Naive B cell (primary cell): ENCODE measurements around the gene SYNE2. TPM values are rescaled to one million over a fixed set of nuclear protein-coding genes. Genes with fewer than 3 reads are reported as not detected.

Experiments
- ATAC-seq, 2 donors: fragments of 150-1000 bp; cut with Tn5 transposase; 2 replicates each; pipeline ENCODE4 v1.10.0; 2021; ENCODE audit warnings: low read depth in 2 of 2, mild to moderate bottlenecking in 2 of 2, moderate library complexity in 2 of 2
- DNase-seq: peaks from one replicate; pipeline ENCODE4 v3.0.0; 2022
- H3K27ac Mint-ChIP-seq, 6 donors: one replicate each; pipeline ENCODE4 v1.8.0; 2020 to 2022; ENCODE audit warnings: mild to moderate bottlenecking in 6 of 6, mixed read lengths in 6 of 6, moderate library complexity in 5 of 6, inconsistent platforms in 2 of 6
- H3K27me3 Mint-ChIP-seq, 3 donors: one replicate each; pipeline ENCODE4 v1.8.0; 2021 to 2022; ENCODE audit warnings: mixed read lengths in 3 of 3, mild to moderate bottlenecking in 1 of 3
- H3K36me3 Mint-ChIP-seq, 2 donors: one replicate each; pipeline ENCODE4 v1.8.0; 2020 to 2022; ENCODE audit warnings: mixed read lengths in 2 of 2, inconsistent platforms in 1 of 2, mild to moderate bottlenecking in 1 of 2
- H3K4me1 Mint-ChIP-seq, 3 donors: one replicate each; pipeline ENCODE4 v1.8.0; 2020 to 2022; ENCODE audit warnings: mixed read lengths in 3 of 3, inconsistent platforms in 1 of 3, mild to moderate bottlenecking in 1 of 3, moderate library complexity in 1 of 3
- H3K4me3 Mint-ChIP-seq, 8 donors: one replicate each; pipeline ENCODE4 v1.8.0; 2020 to 2022; ENCODE audit warnings: mild to moderate bottlenecking in 8 of 8, mixed read lengths in 8 of 8, moderate library complexity in 8 of 8, inconsistent platforms in 2 of 8
- H3K9me3 Mint-ChIP-seq, 7 donors: one replicate each; pipeline ENCODE4 v1.8.0; 2020 to 2022; ENCODE audit warnings: mixed read lengths in 7 of 7, mild to moderate bottlenecking in 5 of 7, inconsistent platforms in 2 of 7, moderate library complexity in 1 of 7
- polyA plus RNA-seq, 6 donors: library from polyadenylated mRNA; unstranded; fragments of 300-500 nt; fragmentation: Illumina TruSeq; gene quantifications; one replicate each; pipeline ENCODE4 v1.2.3, GENCODE V29; 2021; ENCODE audit warnings: low read depth in 6 of 6

SYNE2 gene
- polyA plus RNA-seq, 6 donors from 2014 or later = 12.0 to 24.8 (median 19.0) TPM

GRCh38 chr14:64255756-64256155, 403.0 kb downstream of the SYNE2 start:
- DNase-seq = no peak
- no peak for ATAC-seq
- H3K36me3 Mint-ChIP-seq = peaks cover 7 to 10% of the 10 kb centered on the region in 2 donors
- H3K4me1 Mint-ChIP-seq = peaks cover 0 to 7% (median 5%) of the 10 kb centered on the region in 3 donors
- H3K27ac Mint-ChIP-seq = peak overlapping the region in 2 of 6 donors; percentile 69 to 74
- no peak overlapping the region for H3K4me3 Mint-ChIP-seq
- H3K9me3 Mint-ChIP-seq = peaks cover 0 to 4% (median 0%) of the 10 kb centered on the region in 7 donors
- H3K27me3 Mint-ChIP-seq = no peaks in the 10 kb centered on the region

GRCh38 chr14:64260418-64260817, 407.6 kb downstream of the SYNE2 start:
- no peak overlapping the region for H3K4me3 Mint-ChIP-seq
- DNase-seq (no peak), ATAC-seq (no peak)
- H3K36me3 Mint-ChIP-seq = peaks cover 7 to 8% of the 10 kb centered on the region in 2 donors
- peaks cover 0 to 2% (median 0%) of the 10 kb centered on the region in 7 donors for H3K9me3 Mint-ChIP-seq
- H3K4me1 Mint-ChIP-seq = peaks cover under 1 to 8% (median 1%) of the 10 kb centered on the region in 3 donors
- H3K27ac Mint-ChIP-seq = no peak overlapping the region
- no peaks in the 10 kb centered on the region for H3K27me3 Mint-ChIP-seq

GRCh38 chr14:64265222-64265621, 412.4 kb downstream of the SYNE2 start:
- Mint-ChIP-seq H3K4me3 (no peak overlapping the region), H3K27me3 (no peaks in the 10 kb centered on the region), H3K36me3 (peaks cover under 1 to 9% of the 10 kb centered on the region in 2 donors), H3K9me3 (peaks cover 0 to 2% (median 0%) of the 10 kb centered on the region in 7 donors), H3K4me1 (peaks cover 21 to 39% (median 23%) of the 10 kb centered on the region in 3 donors), H3K27ac (peak overlapping the region in 1 of 6 donors; percentile 34)
- DNase-seq (peak; percentile 2), ATAC-seq (peak; percentile 67 to 79)

GRCh38 chr14:64266239-64266638, 413.4 kb downstream of the SYNE2 start:
- ATAC-seq (no peak), DNase-seq (no peak)
- H3K27me3 Mint-ChIP-seq = no peaks in the 10 kb centered on the region
- peak overlapping the region in 3 of 6 donors; percentile 7 to 88 (median 43) for H3K27ac Mint-ChIP-seq
- peaks cover 0 to 9% of the 10 kb centered on the region in 2 donors for H3K36me3 Mint-ChIP-seq
- H3K9me3 Mint-ChIP-seq = peaks cover 0 to 2% (median 0%) of the 10 kb centered on the region in 7 donors
- peak overlapping the region in 1 of 8 donors; percentile 29 for H3K4me3 Mint-ChIP-seq
- H3K4me1 Mint-ChIP-seq = peaks cover 21 to 41% (median 23%) of the 10 kb centered on the region in 3 donors

- ATAC-seq (no peak), DNase-seq (no peak)
- H3K27me3 Mint-ChIP-seq = no peaks in the 10 kb centered on the region
- H3K4me1 Mint-ChIP-seq = peaks cover 4 to 17% (median 9%) of the 10 kb centered on the region in 3 donors
- H3K9me3 Mint-ChIP-seq = peaks cover 0 to 3% (median 0%) of the 10 kb centered on the region in 7 donors
- H3K4me3 Mint-ChIP-seq = no peak overlapping the region
- peaks cover 0 to 18% of the 10 kb centered on the region in 2 donors for H3K36me3 Mint-ChIP-seq
- H3K27ac Mint-ChIP-seq = peak overlapping the region in 1 of 6 donors; percentile 10
Measured at GRCh38 chr14:64272019-64272418, 419.2 kb downstream of the SYNE2 start.

Other genes starting within 250 kb of the SYNE2 start
- gene WDR89, start 211.1 kb upstream of the SYNE2 start, polyA plus RNA-seq = 10 to 100 TPM; 12.5 to 24.4 (median 21.2) TPM
- gene SGPP1, start 124.9 kb upstream of the SYNE2 start, polyA plus RNA-seq = 10 to 100 TPM in 4 of 6 donors, 1 to 10 TPM in 2; 9.4 to 20.8 (median 13.2) TPM